IPS DF 4.7 (cell line): ENCODE data around the gene OR4C3.
A peak's percentile ranks its signal among the peaks of the same experiment; 100 is the strongest.
"Not testable (repeated sequence)": the region's sequence is repeated elsewhere in the genome, so short reads cannot be mapped to it uniquely, and the experiment has no call there.

ENCODE experiments used
- DNase-seq: peaks from one replicate; pipeline ENCODE4 v3.0.0-alpha.2; 2013; ENCODE audit warnings: low spot score; ENCODE audit errors: extremely low read depth

Gene OR4C3

GRCh38 chr11:48324620-48325019 is at the start of gene OR4C3:
Gene OR4C3 (plus strand): TSS chr11:48324920. CDS start chr11:48325022, 102 bp downstream.
- not testable (repeated sequence) for DNase-seq

- DNase-seq, result no peak
These were observed 18.8 kb upstream of the OR4C3 start, which contains the start of gene OR4S1 for GRCh38 chr11:48305923-48306322. Gene OR4S1 (plus strand): TSS chr11:48306223. CDS start chr11:48306223, 0 bp downstream.

- DNase-seq, result peak; percentile 2
These were observed 16.8 kb upstream of the OR4C3 start for GRCh38 chr11:48307760-48308386.

- DNase-seq, result not testable (repeated sequence)
These were observed 11.1 kb upstream of the OR4C3 start for GRCh38 chr11:48313590-48313989.

DNA sequence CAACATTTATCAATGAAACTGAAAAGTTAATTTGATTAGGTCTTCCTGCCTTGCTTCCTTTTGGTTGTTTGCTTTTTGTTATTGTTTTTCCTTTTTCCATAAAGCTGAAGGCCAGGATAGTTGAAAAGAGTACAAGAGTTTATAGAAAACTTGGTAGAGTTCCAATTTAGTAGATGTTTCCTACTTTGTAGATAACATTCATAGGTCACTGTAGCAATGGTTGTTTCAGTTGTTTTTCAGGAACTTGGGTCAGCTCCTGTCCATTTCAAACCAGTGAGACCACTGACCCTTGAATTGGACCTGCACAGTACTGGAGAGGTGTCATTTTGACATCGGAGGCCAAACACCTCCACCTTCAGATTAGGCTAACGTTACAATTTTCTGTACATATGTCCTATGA is 4.9 kb upstream of the OR4C3 start:
- not testable (repeated sequence) for DNase-seq

DNA sequence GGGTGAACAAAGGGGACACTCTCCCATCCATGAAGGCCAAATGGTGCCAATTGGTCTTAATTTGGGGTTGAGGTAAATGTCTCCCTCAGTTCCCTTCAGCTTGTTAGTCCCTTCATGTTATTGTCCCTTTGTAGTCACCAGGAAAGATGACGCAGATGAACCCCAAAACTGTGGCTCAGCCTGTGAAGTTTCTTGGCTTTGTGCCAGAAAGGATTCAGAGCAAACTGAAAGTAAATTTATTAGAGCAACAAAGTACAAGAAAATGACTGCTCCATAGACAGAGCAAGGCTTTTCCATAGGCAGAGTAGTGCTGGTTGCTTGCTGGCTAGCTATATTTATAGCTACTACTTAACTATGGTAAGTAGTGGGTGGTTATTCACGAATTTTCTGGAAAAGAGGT is 16.7 kb downstream of the OR4C3 start:
- no peak for DNase-seq

GRCh38 chr11:48342505-48342904 is 17.8 kb downstream of the OR4C3 start:
- DNase-seq, result not testable (repeated sequence)

GRCh38 chr11:48346286-48346685 is 21.6 kb downstream of the OR4C3 start:
- DNase-seq, result not testable (repeated sequence)

- DNase-seq, result no peak
These were observed 29.3 kb downstream of the OR4C3 start for GRCh38 chr11:48354013-48354412.

DNA sequence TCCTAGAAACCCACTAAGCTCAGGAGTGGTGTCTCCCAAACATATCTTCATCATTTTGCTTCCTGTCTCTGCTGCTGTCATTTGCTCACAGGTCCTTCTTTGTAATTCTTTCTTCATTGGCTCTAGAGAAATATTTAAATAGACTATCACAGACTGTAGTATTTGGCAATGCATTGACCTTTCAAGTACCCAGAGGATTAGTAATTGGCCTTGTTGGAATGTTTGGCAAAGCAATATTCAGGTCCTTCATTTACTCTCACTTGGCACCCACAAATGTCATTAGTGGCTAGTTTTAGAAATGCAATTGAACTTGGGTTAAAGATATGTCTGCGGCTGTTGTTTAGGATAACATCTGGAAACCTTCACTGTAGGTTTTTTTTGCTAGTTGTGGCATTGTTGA is 30.0 kb downstream of the OR4C3 start:
- DNase-seq, result no peak

GRCh38 chr11:48361289-48361688 is 36.6 kb downstream of the OR4C3 start:
- DNase-seq, result not testable (repeated sequence)

DNA sequence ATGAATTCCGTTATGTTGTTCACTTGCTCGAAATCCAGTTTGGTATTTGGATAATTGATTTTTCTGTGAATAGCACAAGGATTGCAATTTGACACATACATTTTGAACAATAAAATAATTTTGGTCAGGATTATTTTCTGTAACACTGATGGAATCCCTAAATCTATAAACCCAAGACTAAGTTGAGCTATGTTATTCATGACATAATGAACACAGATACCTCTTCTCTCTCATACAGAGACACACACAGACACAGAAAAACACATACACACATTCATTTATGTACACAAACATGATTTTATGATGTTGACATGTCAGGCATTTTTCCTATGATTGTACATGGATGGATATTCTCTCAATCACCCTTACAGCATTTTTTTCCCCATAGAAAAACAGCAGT is 41.6 kb downstream of the OR4C3 start, which contains the start of gene OR4C5:
OR4C5 (minus strand) TSS at position 101 of the 400 bp plus-strand sequence; CDS start at position 101, 0 bp downstream.
- no peak for DNase-seq
